C4-2B (cell line): ENCODE results near the gene RAPGEF1.

ENCODE experiments used
- H3K27ac ChIP-seq: fragments of 450-650 bp; 2 replicates; pipeline ENCODE4 v1.5.1; 2017
- ZFX ChIP-seq: fragments of 450-650 bp; IDR thresholded peaks from 2 replicates; pipeline ENCODE4 v1.6.1; 2017
- TF ChIP-seq, protein P1 (sequence below): fragments of 450-650 bp; conservative IDR thresholded peaks from 2 replicates; pipeline ENCODE4 v1.5.1; 2017; ENCODE audit warnings: mild to moderate bottlenecking

RAPGEF1 gene

DNA sequence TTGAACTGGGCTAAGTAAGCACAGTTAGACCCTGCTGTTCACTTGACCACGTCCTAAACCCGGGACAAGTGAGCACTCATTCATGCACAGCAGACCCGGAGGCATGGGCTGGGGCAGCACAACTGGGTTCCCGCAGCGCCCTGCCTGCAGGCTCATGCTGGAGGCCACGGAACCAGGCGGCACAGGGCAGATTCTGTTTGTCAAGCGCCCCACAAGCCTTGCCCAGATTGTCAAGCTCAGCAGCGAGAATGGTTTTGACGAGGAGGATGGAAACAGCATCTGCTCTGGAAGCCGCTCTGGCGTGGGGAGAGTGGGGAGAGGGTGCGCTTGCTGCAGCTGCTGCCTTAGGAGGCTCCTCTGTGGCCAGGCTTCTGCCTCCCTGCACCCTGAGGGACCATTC lies 161.9 kb downstream of the RAPGEF1 start:
- H3K27ac ChIP-seq, result no peak overlapping the region
- TF ChIP-seq, protein P1, sequence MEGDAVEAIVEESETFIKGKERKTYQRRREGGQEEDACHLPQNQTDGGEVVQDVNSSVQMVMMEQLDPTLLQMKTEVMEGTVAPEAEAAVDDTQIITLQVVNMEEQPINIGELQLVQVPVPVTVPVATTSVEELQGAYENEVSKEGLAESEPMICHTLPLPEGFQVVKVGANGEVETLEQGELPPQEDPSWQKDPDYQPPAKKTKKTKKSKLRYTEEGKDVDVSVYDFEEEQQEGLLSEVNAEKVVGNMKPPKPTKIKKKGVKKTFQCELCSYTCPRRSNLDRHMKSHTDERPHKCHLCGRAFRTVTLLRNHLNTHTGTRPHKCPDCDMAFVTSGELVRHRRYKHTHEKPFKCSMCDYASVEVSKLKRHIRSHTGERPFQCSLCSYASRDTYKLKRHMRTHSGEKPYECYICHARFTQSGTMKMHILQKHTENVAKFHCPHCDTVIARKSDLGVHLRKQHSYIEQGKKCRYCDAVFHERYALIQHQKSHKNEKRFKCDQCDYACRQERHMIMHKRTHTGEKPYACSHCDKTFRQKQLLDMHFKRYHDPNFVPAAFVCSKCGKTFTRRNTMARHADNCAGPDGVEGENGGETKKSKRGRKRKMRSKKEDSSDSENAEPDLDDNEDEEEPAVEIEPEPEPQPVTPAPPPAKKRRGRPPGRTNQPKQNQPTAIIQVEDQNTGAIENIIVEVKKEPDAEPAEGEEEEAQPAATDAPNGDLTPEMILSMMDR, result no peak
- no peak for TF ChIP-seq ZFX

DNA sequence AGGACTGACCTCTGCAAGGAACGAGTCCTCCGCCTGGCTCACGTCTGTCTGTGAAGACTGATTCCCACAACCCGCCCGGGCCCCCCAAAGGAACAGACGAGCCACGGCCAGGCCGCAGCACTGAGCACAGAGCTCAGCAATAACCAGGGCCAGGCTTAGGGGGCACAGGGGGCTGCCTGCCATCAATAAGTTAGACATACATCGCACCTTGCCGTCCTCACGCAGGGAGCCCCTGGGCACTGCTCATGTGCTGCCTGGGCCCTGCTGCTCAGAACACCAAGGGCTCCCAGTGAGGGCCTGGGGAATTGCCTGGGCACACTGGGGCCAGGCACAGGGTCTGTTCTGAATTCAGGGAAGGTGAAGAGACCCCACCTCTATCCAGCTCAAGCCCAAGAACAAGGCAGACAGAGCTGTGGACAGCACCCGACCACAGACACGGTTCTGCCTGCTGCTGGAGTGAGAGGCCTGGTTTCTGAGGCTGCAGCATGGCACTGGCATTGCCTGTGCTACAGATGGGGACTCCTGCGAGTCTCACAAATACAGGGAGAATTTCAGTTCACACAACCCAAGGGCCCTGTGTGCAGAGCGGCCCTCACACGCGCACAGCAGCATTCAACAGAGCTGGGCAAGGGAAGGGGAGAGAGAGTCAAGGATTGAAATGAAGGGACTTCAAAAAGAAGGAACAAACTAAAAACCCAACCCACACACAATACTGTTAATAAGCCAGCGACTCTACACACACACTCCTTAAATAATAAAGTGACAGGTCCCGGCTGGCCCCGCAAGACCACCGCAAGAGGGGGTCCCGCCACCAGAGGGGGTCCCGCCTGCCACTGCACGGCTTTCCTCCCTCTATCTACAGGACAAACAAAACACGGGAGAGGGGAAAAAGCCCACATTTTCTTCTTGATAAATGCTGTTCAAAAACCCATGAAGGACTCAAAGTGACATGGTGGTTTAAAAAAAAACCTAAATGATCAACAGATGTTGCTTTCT lies 162.6 kb downstream of the RAPGEF1 start:
- no peak overlapping the region for H3K27ac ChIP-seq
- TF ChIP-seq, protein P1, result no peak
- no peak for TF ChIP-seq ZFX

DNA sequence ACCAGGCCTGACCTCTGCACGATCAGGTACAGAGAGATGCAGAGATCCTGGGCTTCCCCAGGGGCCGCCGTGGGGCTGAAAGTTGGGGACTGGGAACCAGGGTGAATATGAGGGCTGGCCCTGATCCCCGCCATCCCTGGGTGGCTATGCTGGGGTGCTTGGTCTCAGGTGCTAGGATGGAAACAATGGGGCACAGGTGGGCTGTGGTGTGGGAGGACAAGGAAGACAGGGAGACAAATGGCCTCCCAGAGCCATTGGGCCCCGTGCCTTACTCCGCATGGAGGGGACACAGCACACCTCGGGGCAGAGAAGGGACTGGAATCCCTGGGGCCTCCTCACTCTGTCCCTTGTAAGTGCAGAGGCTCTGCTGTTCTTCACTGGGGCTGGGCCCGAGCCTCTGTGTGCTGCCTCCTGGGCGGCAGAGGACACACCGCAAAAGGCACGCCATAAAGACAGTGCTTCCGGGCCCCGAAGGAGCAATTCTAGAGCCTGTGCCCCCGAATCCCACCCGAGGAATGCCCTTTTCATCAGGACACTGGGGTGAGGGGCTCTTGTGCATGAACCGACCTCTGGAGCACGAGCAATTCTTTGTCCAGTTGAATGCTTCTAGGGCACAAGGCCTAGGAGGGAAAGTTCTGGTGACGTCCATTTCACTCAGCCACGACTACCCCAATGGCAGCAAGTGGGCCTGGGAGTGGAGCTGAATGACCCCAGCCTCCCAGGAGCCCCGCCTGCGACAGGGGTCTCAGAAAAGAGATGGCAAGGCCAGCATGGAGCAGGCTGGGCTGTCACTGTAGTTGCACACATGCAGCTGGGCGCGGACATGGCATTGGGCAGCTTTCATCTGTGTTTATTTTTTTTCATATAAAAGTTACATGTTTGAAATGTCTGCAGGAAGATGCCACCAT lies 163.7 kb downstream of the RAPGEF1 start:
- H3K27ac ChIP-seq, result no peak overlapping the region
- TF ChIP-seq, protein P1, result no peak
- TF ChIP-seq ZFX, result no peak

DNA sequence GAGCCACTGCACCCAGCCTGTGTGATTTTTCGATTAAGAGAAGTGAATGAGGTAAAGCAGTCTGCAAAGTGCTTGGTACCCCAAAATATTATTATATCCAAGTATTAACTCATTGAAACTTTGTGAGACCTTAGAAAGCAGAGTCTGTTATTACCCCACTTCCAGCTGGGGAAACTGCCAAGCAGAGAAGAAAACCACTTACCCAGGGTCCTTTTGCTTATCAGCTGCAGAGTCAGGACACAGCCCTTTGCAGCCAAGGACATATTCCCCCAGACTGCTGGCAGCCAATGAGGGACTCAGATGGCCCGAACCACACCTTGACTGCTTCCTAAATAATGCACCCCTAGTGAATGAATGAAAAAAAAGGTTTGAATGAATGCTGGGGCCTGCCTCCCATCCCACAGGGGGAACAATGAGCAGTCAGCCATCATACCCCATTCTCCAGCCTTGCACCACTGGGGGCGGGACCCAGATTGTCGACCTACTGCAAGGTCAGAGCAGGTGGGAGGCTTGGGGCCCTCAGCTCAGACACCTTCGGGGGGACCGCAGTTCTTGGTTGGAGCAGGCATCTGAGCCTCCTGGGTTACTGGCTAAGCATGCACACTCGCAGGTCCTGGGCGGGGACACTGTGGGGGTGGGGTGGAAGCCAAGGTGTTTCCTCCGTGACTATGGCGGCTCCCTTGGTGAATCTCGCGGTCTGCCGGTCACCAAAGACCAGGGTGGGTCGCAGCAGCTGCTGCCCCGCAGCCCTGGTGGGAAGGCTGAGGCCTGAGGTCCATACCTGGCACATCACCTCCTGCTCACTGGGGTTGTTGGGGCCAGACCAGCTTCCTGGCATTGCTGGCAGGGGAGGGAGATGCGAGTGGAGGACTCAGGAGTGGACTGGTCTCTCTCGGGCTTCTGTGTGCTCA lies 164.9 kb downstream of the RAPGEF1 start:
- H3K27ac ChIP-seq, result no peak overlapping the region
- no peak for TF ChIP-seq ZFX
- TF ChIP-seq, protein P1, result no peak

DNA sequence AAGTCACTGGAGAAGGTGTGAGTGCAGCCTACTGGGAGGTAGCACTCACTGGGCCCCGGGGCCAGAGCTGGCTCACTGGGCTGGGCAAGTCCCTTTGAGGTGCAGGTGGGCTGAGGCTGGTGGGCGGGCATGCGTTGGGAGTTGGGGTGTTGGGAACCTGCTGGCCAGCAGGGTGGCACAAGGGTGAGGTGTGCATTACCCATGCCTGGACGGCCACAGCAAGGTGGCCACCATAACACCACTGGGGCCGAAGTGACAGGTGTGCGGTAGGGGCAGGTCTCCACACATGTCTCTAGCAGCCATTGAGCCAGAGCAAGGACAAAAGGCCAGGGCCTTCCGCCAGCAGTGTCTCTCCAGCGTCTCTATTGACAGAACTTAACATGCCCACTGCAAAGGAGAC lies 172.0 kb downstream of the RAPGEF1 start:
- no peak overlapping the region for H3K27ac ChIP-seq
- TF ChIP-seq, protein P1, result no peak
- TF ChIP-seq ZFX, result no peak

DNA sequence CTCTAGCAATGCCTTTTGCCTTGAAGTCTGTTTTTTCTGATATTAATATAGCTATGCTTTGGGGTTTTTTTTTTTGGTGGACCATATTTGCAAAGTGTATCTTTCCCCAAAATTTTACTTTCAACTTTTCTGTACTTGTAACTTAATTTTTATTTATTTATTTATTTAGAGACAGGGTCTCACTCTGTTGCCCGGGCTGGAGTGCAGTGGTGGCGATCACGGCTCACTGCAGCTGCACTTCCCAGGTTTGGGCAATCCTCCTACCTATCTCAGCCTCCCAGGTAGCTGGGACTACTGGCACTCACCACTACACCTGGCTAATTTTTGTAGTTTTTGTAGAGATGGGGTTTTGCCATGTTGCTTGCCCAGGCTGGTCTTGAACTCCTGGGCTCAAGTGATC lies 173.7 kb downstream of the RAPGEF1 start:
- no peak overlapping the region for H3K27ac ChIP-seq
- TF ChIP-seq, protein P1, result no peak
- no peak for TF ChIP-seq ZFX
